Measurements from ENCODE around the gene BOD1L1.

BOD1L1 gene

GRCh38 chr4:13553081-13553480 lies 74.4 kb downstream of the BOD1L1 start:
- DNase-seq = no peak

- DNase-seq = peak; percentile 78 to 86
Measured at GRCh38 chr4:13548984-13549546, 78.5 kb downstream of the BOD1L1 start.

- no peak for DNase-seq
Measured at GRCh38 chr4:13548059-13548983, 79.2 kb downstream of the BOD1L1 start.

- DNase-seq = no peak
Measured at GRCh38 chr4:13547485-13548041, 80.0 kb downstream of the BOD1L1 start.

GRCh38 chr4:13546941-13547484 lies 80.5 kb downstream of the BOD1L1 start:
- no peak for DNase-seq

GRCh38 chr4:13546142-13546940 lies 81.2 kb downstream of the BOD1L1 start:
- no peak for DNase-seq

- DNase-seq = no peak
Measured at GRCh38 chr4:13545394-13545808, 82.1 kb downstream of the BOD1L1 start.

- peak; percentile 67 to 89 for DNase-seq
Measured at GRCh38 chr4:13544606-13545393, 82.7 kb downstream of the BOD1L1 start.

GRCh38 chr4:13543839-13544605 lies 83.5 kb downstream of the BOD1L1 start, which contains the start of gene NKX3-2:
Gene NKX3-2, minus strand, starts transcription at chr4:13544508. Its CDS starts 94 bp downstream, at chr4:13544414.
- DNase-seq = no peak

GRCh38 chr4:13543032-13543838 lies 84.3 kb downstream of the BOD1L1 start:
- no peak for DNase-seq

- no peak for DNase-seq
Measured at GRCh38 chr4:13542577-13543031, 84.9 kb downstream of the BOD1L1 start.

GRCh38 chr4:13541720-13542576 lies 85.6 kb downstream of the BOD1L1 start:
- no peak for DNase-seq

- DNase-seq = no peak
Measured at GRCh38 chr4:13541176-13541604, 86.3 kb downstream of the BOD1L1 start.

- no peak for DNase-seq
Measured at GRCh38 chr4:13540446-13541175, 86.9 kb downstream of the BOD1L1 start.

- DNase-seq = no peak
Measured at GRCh38 chr4:13539619-13540445, 87.7 kb downstream of the BOD1L1 start.

- DNase-seq = no peak
Measured at GRCh38 chr4:13539047-13539618, 88.4 kb downstream of the BOD1L1 start.

GRCh38 chr4:13538427-13538973 lies 89.0 kb downstream of the BOD1L1 start:
- DNase-seq = no peak
